ENCODE results near the gene RET. TPM values are rescaled to one million over a fixed set of nuclear protein-coding genes. Genes with fewer than 3 reads are reported as not detected.

The RET gene
- polyA plus RNA-seq, 3 donors: 0.08 to 0.39 (median 0.14) TPM

- Mint-ChIP-seq H3K4me3 (no peak overlapping the region), H3K27ac (peak overlapping the region in 1 of 7 donors; percentile 51), H3K9me3 (no peaks in the 10 kb centered on the region), H3K4me1 (no peaks in the 10 kb centered on the region), H3K27me3 (ENCODE audit: low read depth in 3 of 3) (peaks cover 7 to 15% (median 8%) of the 10 kb centered on the region in 3 donors), H3K36me3 (no peaks in the 10 kb centered on the region)
- 96% methylated on average over 6 of the region's 10 CpGs for WGBS (ENCODE audit: insufficient coverage)
- Histone ChIP-seq H3K27ac (ENCODE audit: low read depth in 1 of 2, low read length in 2 of 2) (no peak overlapping the region), H3K9ac (ENCODE audit: insufficient read depth, low read length, poor library complexity, severe bottlenecking) (no peak overlapping the region), H3K4me3 (replicated peaks in 1 of 3; ENCODE audit: low read depth in 2 of 3, low read length in 3 of 3) (no peak overlapping the region), H2AFZ (ENCODE audit: insufficient read depth, low read depth, low read length, poor library complexity, severe bottlenecking) (no peak overlapping the region), H4K20me1 (ENCODE audit: insufficient read depth, low read length) (no peaks in the 10 kb centered on the region), H3K79me2 (ENCODE audit: insufficient read depth, low read length) (no peaks in the 10 kb centered on the region), H3K4me1 (ENCODE audit: control insufficient read depth in 1 of 2, insufficient read depth in 2 of 2, low read length in 2 of 2) (no peaks in the 10 kb centered on the region), H3K9me3 (replicated peaks in 1 of 2; ENCODE audit: control insufficient read depth in 1 of 2, insufficient read depth in 1 of 2, low read length in 2 of 2) (no peaks in the 10 kb centered on the region), H3K4me2 (replicated peaks; ENCODE audit: extremely low read depth, low read length, poor library complexity, severe bottlenecking) (no peak overlapping the region), H3K36me3 (replicated peaks in 1 of 2; ENCODE audit: control insufficient read depth in 1 of 2, insufficient read depth in 2 of 2, low read length in 2 of 2) (no peaks in the 10 kb centered on the region), H3K27me3 (ENCODE audit: control insufficient read depth in 2 of 2, insufficient read depth in 2 of 2, low read length in 2 of 2) (peaks cover 0 to 3% of the 10 kb centered on the region in 2 donors)
- TF ChIP-seq, protein P1, sequence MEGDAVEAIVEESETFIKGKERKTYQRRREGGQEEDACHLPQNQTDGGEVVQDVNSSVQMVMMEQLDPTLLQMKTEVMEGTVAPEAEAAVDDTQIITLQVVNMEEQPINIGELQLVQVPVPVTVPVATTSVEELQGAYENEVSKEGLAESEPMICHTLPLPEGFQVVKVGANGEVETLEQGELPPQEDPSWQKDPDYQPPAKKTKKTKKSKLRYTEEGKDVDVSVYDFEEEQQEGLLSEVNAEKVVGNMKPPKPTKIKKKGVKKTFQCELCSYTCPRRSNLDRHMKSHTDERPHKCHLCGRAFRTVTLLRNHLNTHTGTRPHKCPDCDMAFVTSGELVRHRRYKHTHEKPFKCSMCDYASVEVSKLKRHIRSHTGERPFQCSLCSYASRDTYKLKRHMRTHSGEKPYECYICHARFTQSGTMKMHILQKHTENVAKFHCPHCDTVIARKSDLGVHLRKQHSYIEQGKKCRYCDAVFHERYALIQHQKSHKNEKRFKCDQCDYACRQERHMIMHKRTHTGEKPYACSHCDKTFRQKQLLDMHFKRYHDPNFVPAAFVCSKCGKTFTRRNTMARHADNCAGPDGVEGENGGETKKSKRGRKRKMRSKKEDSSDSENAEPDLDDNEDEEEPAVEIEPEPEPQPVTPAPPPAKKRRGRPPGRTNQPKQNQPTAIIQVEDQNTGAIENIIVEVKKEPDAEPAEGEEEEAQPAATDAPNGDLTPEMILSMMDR (IDR thresholded peaks at IDR 0.05): no peak
- intact Hi-C loops (cut with micrococcal nuclease): no loop called here
- no peak for DNase-seq
Observed at GRCh38 chr10:43049081-43049551, 27.8 kb upstream of the RET start.

DNA sequence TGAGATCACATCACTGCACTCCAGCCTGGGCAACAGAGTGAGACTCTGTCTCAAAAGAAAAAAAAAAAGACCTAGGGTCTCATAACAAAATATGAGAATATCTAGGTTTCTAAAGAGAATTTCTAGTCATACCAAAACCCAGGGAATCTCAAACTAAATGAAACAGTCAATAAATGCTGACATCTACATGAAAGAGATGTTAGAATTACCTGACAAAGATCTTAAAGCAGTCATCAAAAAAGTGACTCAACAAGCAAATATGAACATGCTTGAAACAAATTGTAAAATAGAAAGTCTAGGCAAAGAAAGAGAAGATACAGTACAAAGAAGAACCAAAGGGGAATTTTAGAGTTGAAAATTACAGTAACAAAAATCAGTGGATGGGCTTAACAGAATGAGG lies 26.9 kb upstream of the RET start:
- Histone ChIP-seq H3K9me3 (replicated peaks in 1 of 2; ENCODE audit: control insufficient read depth in 1 of 2, insufficient read depth in 1 of 2, low read length in 2 of 2) (no peaks in the 10 kb centered on the region), H3K4me3 (replicated peaks in 1 of 3; ENCODE audit: low read depth in 2 of 3, low read length in 3 of 3) (no peak overlapping the region), H2AFZ (ENCODE audit: insufficient read depth, low read depth, low read length, poor library complexity, severe bottlenecking) (no peak overlapping the region), H3K4me2 (replicated peaks; ENCODE audit: extremely low read depth, low read length, poor library complexity, severe bottlenecking) (no peak overlapping the region), H3K4me1 (ENCODE audit: control insufficient read depth in 1 of 2, insufficient read depth in 2 of 2, low read length in 2 of 2) (no peaks in the 10 kb centered on the region), H3K27me3 (ENCODE audit: control insufficient read depth in 2 of 2, insufficient read depth in 2 of 2, low read length in 2 of 2) (peaks cover 0 to 3% of the 10 kb centered on the region in 2 donors), H3K36me3 (replicated peaks in 1 of 2; ENCODE audit: control insufficient read depth in 1 of 2, insufficient read depth in 2 of 2, low read length in 2 of 2) (no peaks in the 10 kb centered on the region), H3K79me2 (ENCODE audit: insufficient read depth, low read length) (no peaks in the 10 kb centered on the region), H3K9ac (ENCODE audit: insufficient read depth, low read length, poor library complexity, severe bottlenecking) (no peak overlapping the region), H3K27ac (ENCODE audit: low read depth in 1 of 2, low read length in 2 of 2) (no peak overlapping the region), H4K20me1 (ENCODE audit: insufficient read depth, low read length) (no peaks in the 10 kb centered on the region)
- no peak for DNase-seq
- H3K9me3 Mint-ChIP-seq: no peaks in the 10 kb centered on the region
- no peak overlapping the region for H3K27ac Mint-ChIP-seq
- peaks cover 7 to 15% (median 8%) of the 10 kb centered on the region in 3 donors for H3K27me3 Mint-ChIP-seq (ENCODE audit: low read depth in 3 of 3)
- intact Hi-C loops (cut with micrococcal nuclease): no loop called here
- H3K4me3 Mint-ChIP-seq: no peak overlapping the region
- H3K4me1 Mint-ChIP-seq: no peaks in the 10 kb centered on the region
- H3K36me3 Mint-ChIP-seq: no peaks in the 10 kb centered on the region
- TF ChIP-seq, protein P1 (IDR thresholded peaks at IDR 0.05): no peak

All from CD14-positive monocyte (primary cell).